GM21825 (cell line): Measurements from ENCODE around the gene ACCS.

Experiments used
- ATAC-seq: cut with Tn5 transposase; IDR thresholded peaks from one replicate; pipeline ENCODE4 v1.9.1; 2021; ENCODE audit warnings: mild to moderate bottlenecking, moderate library complexity; ENCODE audit not compliant: unreplicated experiment

ACCS gene

GRCh38 chr11:44085330-44085729 is 19.3 kb downstream of the ACCS start:
- no peak for ATAC-seq

- no peak for ATAC-seq
Measured at GRCh38 chr11:44088377-44088776, 22.3 kb downstream of the ACCS start.

GRCh38 chr11:44088871-44089270 is 22.8 kb downstream of the ACCS start:
- no peak for ATAC-seq

- ATAC-seq: no peak
Measured at GRCh38 chr11:44090539-44090938, 24.5 kb downstream of the ACCS start.

- ATAC-seq: no peak
Measured at GRCh38 chr11:44094260-44094868, 28.3 kb downstream of the ACCS start.

- ATAC-seq: peak; percentile 90
Measured at GRCh38 chr11:44095506-44096359, 29.7 kb downstream of the ACCS start, which contains the start of gene EXT2. TSS of gene EXT2 (plus strand) at chr11:44095678. CDS start at chr11:44107713, 12,035 bp downstream.

- peak; percentile 11 for ATAC-seq
Measured at GRCh38 chr11:44096360-44097185, 30.5 kb downstream of the ACCS start.

- ATAC-seq: no peak
Measured at GRCh38 chr11:44097821-44098220, 31.8 kb downstream of the ACCS start.

GRCh38 chr11:44101098-44101497 is 35.0 kb downstream of the ACCS start:
- no peak for ATAC-seq

- no peak for ATAC-seq
Measured at GRCh38 chr11:44104481-44105294, 38.6 kb downstream of the ACCS start.

- no peak for ATAC-seq
Measured at GRCh38 chr11:44108260-44108659, 42.2 kb downstream of the ACCS start.

GRCh38 chr11:44110231-44110679 is 44.2 kb downstream of the ACCS start:
- peak; percentile 93 for ATAC-seq

- no peak for ATAC-seq
Measured at GRCh38 chr11:44112091-44112821, 46.2 kb downstream of the ACCS start.

- ATAC-seq: no peak
Measured at GRCh38 chr11:44113018-44113417, 46.9 kb downstream of the ACCS start.

- no peak for ATAC-seq
Measured at GRCh38 chr11:44113572-44113971, 47.5 kb downstream of the ACCS start.

GRCh38 chr11:44116234-44116830 is 50.3 kb downstream of the ACCS start:
- no peak for ATAC-seq

GRCh38 chr11:44120169-44120568 is 54.1 kb downstream of the ACCS start:
- ATAC-seq: no peak

- ATAC-seq: no peak
Measured at GRCh38 chr11:44125598-44125997, 59.5 kb downstream of the ACCS start.

GRCh38 chr11:44126304-44126703 is 60.2 kb downstream of the ACCS start:
- ATAC-seq: no peak
